HepG2 (cell line): ENCODE results near the gene TLX1. TPM values are rescaled to one million over a fixed set of nuclear protein-coding genes. Genes with fewer than 3 reads are reported as not detected.

Source experiments
- ATAC-seq: fragments of 200-7000 bp; cut with Tn5 transposase; 3 replicates; pipeline ENCODE4 v1.9.1; 2020; ENCODE audit warnings: mild to moderate bottlenecking, moderate library complexity
- BruUV-seq: library from RNA; stranded (reverse); fragments of 400-500 nt; replicated peaks from 2 replicates; lab custom pipeline; 2021; lab: Mats Ljungman, UMichigan
- CTCF ChIA-PET: fragments of 300-600 bp; formaldehyde crosslinking; extraction: SDS; loops from one replicate; lab custom pipeline; 2021; ENCODE audit warnings: low total read pairs, inconsistent platforms, low intra/inter-chr PET ratio; lab: Yijun Ruan, JAX
- POLR2A ChIA-PET: fragments of 350-600 bp; sonication (Branson Sonifier 250); formaldehyde crosslinking; loops from one replicate; lab custom pipeline; 2020; ENCODE audit warnings: antibody characterized with exemption, inconsistent platforms; lab: Yijun Ruan, JAX
- DNase-seq: peaks from one replicate; pipeline ENCODE4 v3.0.0-alpha.2; 2015; ENCODE audit warnings: low spot score
- FAIRE-seq: peaks from 3 replicates; lab custom pipeline; 2011; peaks lifted over from hg19 to GRCh38; lab: Jason Lieb, UNC
- H2AFZ ChIP-seq: one replicate; pipeline ENCODE4 v1.6.1; 2011; ENCODE audit warnings: low read length, inconsistent platforms
- H3K27ac ChIP-seq: fragments of 300-600 bp; 3 replicates; pipeline ENCODE4 v1.8.0; 2011; ENCODE audit warnings: mixed run types, mild to moderate bottlenecking, mixed read lengths, low read length, inconsistent platforms; ENCODE audit not compliant: insufficient read depth; ENCODE audit errors: extremely low read length
- H3K27me3 ChIP-seq, 2 experiments: fragments of 200-600 bp in 1 of 2; 2 replicates in 1 of 2; 3 replicates in 1 of 2; pipeline versions ENCODE4 v1.6.0 to v1.8.0; 2011; ENCODE audit warnings: low read length in 2 of 2, mild to moderate bottlenecking in 2 of 2, moderate library complexity in 2 of 2, inconsistent platforms in 1 of 2; ENCODE audit not compliant: insufficient read depth in 2 of 2, control insufficient read depth in 1 of 2
- H3K36me3 ChIP-seq, 2 experiments: fragments of 200-600 bp in 1 of 2; replicated peaks in 1 of 2; 2 replicates in 1 of 2; 3 replicates in 1 of 2; pipeline versions ENCODE4 v1.5.1 to v1.8.0; 2011; ENCODE audit warnings: low read length in 2 of 2, inconsistent platforms in 1 of 2; ENCODE audit not compliant: insufficient read depth in 2 of 2, control insufficient read depth in 1 of 2
- H3K4me1 ChIP-seq: 2 replicates; pipeline ENCODE4 v1.5.1; 2012; ENCODE audit warnings: low read length, inconsistent platforms; ENCODE audit not compliant: insufficient read depth
- H3K4me2 ChIP-seq: 2 replicates; pipeline ENCODE4 v1.6.0; 2011; ENCODE audit warnings: low read depth, low read length, inconsistent platforms
- H3K4me3 ChIP-seq, 3 experiments: fragments of 200-600 bp in 1 of 3; sonication (generic), shearing (Covaris generic) in 1 of 3; replicated peaks in 1 of 3; 2 replicates each; pipeline ENCODE4 v1.5.1; 2011 to 2016; ENCODE audit warnings: low read length in 3 of 3, inconsistent platforms in 2 of 3, low read depth in 2 of 3, mild to moderate bottlenecking in 2 of 3, control low read depth in 1 of 3, mixed read lengths in 1 of 3; ENCODE audit not compliant: insufficient read depth in 1 of 3
- H3K79me2 ChIP-seq: one replicate; pipeline ENCODE4 v1.6.1; 2011; ENCODE audit warnings: low read length, inconsistent platforms; ENCODE audit not compliant: insufficient read depth
- H3K9ac ChIP-seq: 2 replicates; pipeline ENCODE4 v1.6.0; 2011; ENCODE audit warnings: mild to moderate bottlenecking, low read depth, low read length, inconsistent platforms; ENCODE audit not compliant: insufficient read depth
- H3K9me3 ChIP-seq: 2 replicates; pipeline ENCODE4 v1.5.1; 2012; ENCODE audit warnings: mild to moderate bottlenecking, low read length
- H4K20me1 ChIP-seq: 2 replicates; pipeline ENCODE4 v1.6.0; 2011; ENCODE audit warnings: inconsistent platforms, mild to moderate bottlenecking, low read length, moderate library complexity; ENCODE audit not compliant: insufficient read depth
- EZH2 ChIP-seq: conservative IDR thresholded peaks from 2 replicates; pipeline ENCODE4 v1.6.1; 2012; ENCODE audit warnings: mild to moderate bottlenecking, low read depth, low read length, moderate library complexity
- FOXK2 ChIP-seq: fragments of 450-650 bp; IDR thresholded peaks from 2 replicates; pipeline ENCODE4 v1.6.1; 2016
- FOXO1 ChIP-seq: sonication (generic); formaldehyde crosslinking; IDR thresholded peaks from 2 replicates; pipeline ENCODE4 v1.4.0; 2020; ENCODE audit warnings: missing genetic modification reagents
- IRX3 ChIP-seq: sonication (generic); formaldehyde crosslinking; IDR thresholded peaks from 2 replicates; pipeline ENCODE4 v1.8.1; 2023; ENCODE audit warnings: mild to moderate bottlenecking, low read depth, missing genetic modification reagents, borderline replicate concordance
- MXI1 ChIP-seq: IDR thresholded peaks from 3 replicates; pipeline ENCODE4 v1.6.1; 2012; ENCODE audit warnings: low read depth, low read length, inconsistent platforms, borderline replicate concordance
- NFE2 ChIP-seq: sonication (generic); formaldehyde crosslinking; IDR thresholded peaks from 2 replicates; pipeline ENCODE4 v1.4.0; 2020; ENCODE audit warnings: missing genetic modification reagents
- NFYC ChIP-seq: IDR thresholded peaks from 2 replicates; pipeline ENCODE4 v1.6.1; 2016; ENCODE audit warnings: missing genetic modification reagents, missing compliant biosample characterization
- POLR2AphosphoS5 ChIP-seq: IDR thresholded peaks from 2 replicates; pipeline ENCODE4 v1.6.1; 2012; ENCODE audit warnings: low read depth, low read length
- TEAD3 ChIP-seq: optimal IDR thresholded peaks from 2 replicates; pipeline ENCODE3; 2016; ENCODE audit warnings: borderline replicate concordance
- TOPORS ChIP-seq: sonication (generic); formaldehyde crosslinking; IDR thresholded peaks from 2 replicates; pipeline ENCODE4 v1.8.0; 2023; ENCODE audit warnings: mild to moderate bottlenecking, missing genetic modification reagents
- ZSCAN29 ChIP-seq: sonication (generic); formaldehyde crosslinking; conservative IDR thresholded peaks from 2 replicates; pipeline ENCODE4 v1.4.0; 2020; ENCODE audit warnings: mild to moderate bottlenecking, missing genetic modification reagents
- WGBS: methylation state at CpG from one replicate; pipeline ENCODE4 v1.1.6; 2017; ENCODE audit warnings: low lambda C conversion rate; 5-methylcytosine and 5-hydroxymethylcytosine counted together
- in situ Hi-C: cut with HindIII; loops from 2 replicates; pipeline ENCODE4 v1.10.0; 2017; ENCODE audit warnings: low pct_unique_long_range_greater_than_20kb; ENCODE audit not compliant: extremely low pct_ligation_motif_present
- intact Hi-C: fragments of 100-400 bp; cut with micrococcal nuclease; formaldehyde crosslinking; loops from one replicate; pipeline ENCODE4 v1.10.0; 2022; ENCODE audit not compliant: unreplicated experiment
- polyA plus RNA-seq, 8 experiments: library from polyadenylated mRNA; depleted of rRNA in 3 of 8; stranded (reverse) in 7 of 8; unstranded in 1 of 8; fragments of >200 nt; fragmentation: Illumina TruSeq in 4 of 8; extraction: Trizol in 4 of 8; gene quantifications; 2 replicates each; pipeline versions ENCODE4 v1.2.1 to v1.2.3, GENCODE V29; 2011 to 2016; ENCODE audit warnings: low read depth in 4 of 8, missing spikeins in 1 of 8, mixed read lengths in 1 of 8; ENCODE audit not compliant: insufficient read depth in 1 of 8
- total RNA-seq, 5 experiments: library from RNA; depleted of rRNA; stranded (reverse); fragments of >200 nt; fragmentation: Illumina TruSeq; extraction: Trizol; gene quantifications; 2 replicates each; pipeline ENCODE4 v1.2.3, GENCODE V29; 2016; ENCODE audit warnings: low read depth in 1 of 5
- TF ChIP-seq, protein P1 (sequence below): sonication (generic); formaldehyde crosslinking; IDR thresholded peaks from 2 replicates; pipeline ENCODE4 v1.5.0; 2020; ENCODE audit warnings: missing genetic modification reagents, mild to moderate bottlenecking, borderline replicate concordance
- TF ChIP-seq, protein P2 (sequence below): sonication (generic); formaldehyde crosslinking; IDR thresholded peaks from 2 replicates; pipeline ENCODE4 v1.5.0; 2020; ENCODE audit warnings: missing genetic modification reagents
- TF ChIP-seq, protein P3 (sequence below): sonication (generic); formaldehyde crosslinking; IDR thresholded peaks from 2 replicates; pipeline ENCODE4 v1.4.0; 2020; ENCODE audit warnings: mild to moderate bottlenecking, missing genetic modification reagents

TLX1 gene
- total and polyA plus RNA-seq, 2 of the 13 experiments (the other 11 are each of a cell fraction or from before 2014, with no cell fraction given), result 0.07 to 0.26 TPM

DNA sequence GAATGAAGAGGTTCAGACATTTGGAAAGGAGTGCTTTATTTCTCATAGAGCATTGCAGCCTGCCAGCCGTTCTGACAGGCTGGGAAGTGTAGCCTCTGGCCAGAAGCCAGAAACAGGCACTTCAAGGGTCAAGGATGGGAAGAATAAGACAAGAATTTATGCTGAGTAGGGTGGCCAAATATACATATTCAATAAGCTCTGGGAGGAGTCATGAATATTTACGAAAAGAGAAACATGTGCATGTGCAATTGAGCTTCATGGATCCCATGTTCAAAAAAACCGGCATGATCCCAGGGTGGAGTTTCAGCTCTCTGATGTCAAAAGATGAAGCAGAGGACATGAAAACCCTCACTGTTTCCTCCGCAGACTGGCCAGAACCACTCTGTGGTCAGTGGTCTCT, 32.9 kb downstream of the TLX1 start:
- FAIRE-seq (no peak), DNase-seq (no peak), ATAC-seq (no peak)
- intact Hi-C loops, result no loop called here
- Histone ChIP-seq H2AFZ (no peak overlapping the region), H3K4me3 (no peak overlapping the region), H3K9ac (no peak overlapping the region), H3K4me2 (no peak overlapping the region), H3K27ac (no peak overlapping the region), H4K20me1 (no peaks in the 10 kb centered on the region), H3K79me2 (no peaks in the 10 kb centered on the region), H3K27me3 (peaks cover 0 to 16% of the 10 kb centered on the region in 2 experiments; a peak in 2 of 5 replicates), H3K36me3 (no peaks in the 10 kb centered on the region), H3K4me1 (peaks cover 17% of the 10 kb centered on the region), H3K9me3 (no peaks in the 10 kb centered on the region)
- 10% methylated on average over 4 of the region's 4 CpGs for WGBS
- no TSS peak for BruUV-seq
- CTCF ChIA-PET, result no interaction called here
- in situ Hi-C loops, result no loop called here
- TF ChIP-seq FOXK2 (no peak), MXI1 (no peak), NFE2 (CRISPR knock-in tag) (no peak), ZSCAN29 (CRISPR knock-in tag) (no peak)
- TF ChIP-seq, protein P1, sequence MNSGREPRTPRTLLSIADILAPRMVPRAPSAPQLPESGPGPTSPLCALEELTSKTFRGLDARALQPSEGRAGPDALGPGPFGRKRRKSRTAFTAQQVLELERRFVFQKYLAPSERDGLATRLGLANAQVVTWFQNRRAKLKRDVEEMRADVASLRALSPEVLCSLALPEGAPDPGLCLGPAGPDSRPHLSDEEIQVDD, result no peak
- TF ChIP-seq, protein P2, sequence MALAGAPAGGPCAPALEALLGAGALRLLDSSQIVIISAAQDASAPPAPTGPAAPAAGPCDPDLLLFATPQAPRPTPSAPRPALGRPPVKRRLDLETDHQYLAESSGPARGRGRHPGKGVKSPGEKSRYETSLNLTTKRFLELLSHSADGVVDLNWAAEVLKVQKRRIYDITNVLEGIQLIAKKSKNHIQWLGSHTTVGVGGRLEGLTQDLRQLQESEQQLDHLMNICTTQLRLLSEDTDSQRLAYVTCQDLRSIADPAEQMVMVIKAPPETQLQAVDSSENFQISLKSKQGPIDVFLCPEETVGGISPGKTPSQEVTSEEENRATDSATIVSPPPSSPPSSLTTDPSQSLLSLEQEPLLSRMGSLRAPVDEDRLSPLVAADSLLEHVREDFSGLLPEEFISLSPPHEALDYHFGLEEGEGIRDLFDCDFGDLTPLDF (CRISPR knock-in tag), result no peak
- POLR2A ChIA-PET, result no interaction called here

DNA sequence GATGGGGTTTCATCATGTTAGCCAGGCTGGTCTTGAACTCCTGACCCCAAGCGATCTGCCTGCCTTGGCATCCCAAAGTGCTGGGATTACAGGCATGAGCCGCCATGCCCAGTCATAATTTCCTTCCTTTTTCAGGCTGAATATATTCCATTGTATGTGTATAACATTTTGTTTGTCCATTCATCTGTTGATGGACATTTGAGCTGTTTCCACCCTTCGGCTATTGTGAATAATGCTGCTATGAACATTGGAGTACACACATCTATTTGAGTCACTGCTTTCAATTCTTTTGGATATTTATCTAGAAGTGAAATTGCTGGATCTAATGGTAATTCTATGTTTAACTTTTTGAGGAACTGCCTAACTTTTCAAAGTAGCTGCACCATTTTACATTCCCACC, 34.6 kb downstream of the TLX1 start:
- no peak for DNase-seq
- H3K27me3 ChIP-seq, result peaks cover 0 to 11% of the 10 kb centered on the region in 2 experiments; a peak in 2 of 5 replicates
- TF ChIP-seq TEAD3, result no peak
- no peak for TF ChIP-seq TOPORS (CRISPR knock-in tag)
- TF ChIP-seq, protein P3, sequence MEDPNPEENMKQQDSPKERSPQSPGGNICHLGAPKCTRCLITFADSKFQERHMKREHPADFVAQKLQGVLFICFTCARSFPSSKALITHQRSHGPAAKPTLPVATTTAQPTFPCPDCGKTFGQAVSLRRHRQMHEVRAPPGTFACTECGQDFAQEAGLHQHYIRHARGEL, result no peak
- no peak for TF ChIP-seq NFYC
- TF ChIP-seq EZH2, result no peak
- no peak for TF ChIP-seq POLR2AphosphoS5
- no peak for TF ChIP-seq IRX3 (CRISPR knock-in tag)
- TF ChIP-seq FOXO1 (CRISPR knock-in tag), result no peak
- TF ChIP-seq, all 625 proteins: peak for 0
- Histone ChIP-seq H3K27ac (no peak overlapping the region), H2AFZ (no peak overlapping the region), H3K4me2 (no peak overlapping the region), H3K36me3 (no peaks in the 10 kb centered on the region), H3K79me2 (no peaks in the 10 kb centered on the region), H4K20me1 (no peaks in the 10 kb centered on the region), H3K4me3 (no peak overlapping the region), H3K9me3 (no peaks in the 10 kb centered on the region), H3K9ac (no peak overlapping the region), H3K4me1 (peaks cover 17% of the 10 kb centered on the region)
- in situ Hi-C loops, result no loop called here
- CTCF ChIA-PET, result no interaction called here
- no TSS peak for BruUV-seq
- ATAC-seq, result no peak
- WGBS, result 9% methylated on average over 3 of the region's 3 CpGs
- intact Hi-C loops, result no loop called here
- no peak for FAIRE-seq
- POLR2A ChIA-PET, result no interaction called here
